Fibroblast of lung (primary cell): ENCODE results near the gene HSD17B13. TPM values are rescaled to one million over a fixed set of nuclear protein-coding genes. Genes with fewer than 3 reads are reported as not detected.
A peak's percentile ranks its signal among the peaks of the same experiment; 100 is the strongest.

Source experiments
- DNase-seq, 2 donors: peaks; one replicate each; pipeline versions ENCODE4 v3.0.0 to v3.0.0-alpha.2; 2010; ENCODE audit warnings: low read depth in 2 of 2
- H2AFZ ChIP-seq: 2 replicates; pipeline ENCODE4 v1.5.1; 2012; ENCODE audit warnings: low read length, control low read depth, inconsistent platforms
- H3K27ac ChIP-seq: 2 replicates; pipeline ENCODE4 v1.5.1; 2011; ENCODE audit warnings: low read length, control low read depth; ENCODE audit not compliant: insufficient read depth
- H3K27me3 ChIP-seq: 2 replicates; pipeline ENCODE4 v1.5.1; 2011; ENCODE audit warnings: mild to moderate bottlenecking, low read length; ENCODE audit not compliant: control insufficient read depth, insufficient read depth
- H3K36me3 ChIP-seq: 2 replicates; pipeline ENCODE4 v1.5.1; 2011; ENCODE audit warnings: low read length; ENCODE audit not compliant: control insufficient read depth, insufficient read depth
- H3K4me1 ChIP-seq: 2 replicates; pipeline ENCODE4 v1.5.1; 2011; ENCODE audit warnings: low read length; ENCODE audit not compliant: control insufficient read depth, insufficient read depth; ENCODE audit errors: extremely low read depth
- H3K4me2 ChIP-seq: 2 replicates; pipeline ENCODE4 v1.5.1; 2011; ENCODE audit warnings: low read length, control low read depth; ENCODE audit not compliant: insufficient read depth; ENCODE audit errors: extremely low read depth
- H3K4me3 ChIP-seq, 4 experiments: fragments of 200-600 bp in 1 of 4; sonication (generic) in 1 of 4; replicated peaks in 1 of 4; 2 replicates each; pipeline ENCODE4 v1.5.1; 2011 to 2016; ENCODE audit warnings: low read length in 4 of 4, low read depth in 3 of 4, mild to moderate bottlenecking in 3 of 4, control low read depth in 2 of 4, inconsistent platforms in 1 of 4, mixed read lengths in 1 of 4; ENCODE audit not compliant: insufficient read depth in 1 of 4; ENCODE audit errors: control extremely low read depth in 1 of 4
- H3K79me2 ChIP-seq: 2 replicates; pipeline ENCODE4 v1.5.1; 2012; ENCODE audit warnings: mild to moderate bottlenecking, low read length, inconsistent platforms; ENCODE audit not compliant: control insufficient read depth, insufficient read depth
- H3K9ac ChIP-seq: 2 replicates; pipeline ENCODE4 v1.5.1; 2011; ENCODE audit warnings: mild to moderate bottlenecking, low read length, control low read depth; ENCODE audit not compliant: insufficient read depth
- H3K9me3 ChIP-seq: 2 replicates; pipeline ENCODE4 v1.5.1; 2012; ENCODE audit warnings: low read depth, low read length; ENCODE audit not compliant: control insufficient read depth, insufficient read depth
- H4K20me1 ChIP-seq: 2 replicates; pipeline ENCODE4 v1.5.1; 2011; ENCODE audit warnings: low read length; ENCODE audit not compliant: control insufficient read depth, insufficient read depth; ENCODE audit errors: extremely low read depth
- CTCF ChIP-seq, 2 donors: IDR thresholded peaks in 1 of 2; conservative IDR thresholded peaks in 1 of 2; 1 replicate in 1 of 2; 2 replicates in 1 of 2; pipeline ENCODE4 v1.5.1; 2011 to 2012; ENCODE audit warnings: low read length in 2 of 2, control low read depth in 1 of 2, inconsistent platforms in 1 of 2, low read depth in 1 of 2, mild to moderate bottlenecking in 1 of 2
- EZH2 ChIP-seq: IDR thresholded peaks from 2 replicates; pipeline ENCODE4 v1.5.1; 2012; ENCODE audit warnings: low read length, control low read depth, mild to moderate bottlenecking; ENCODE audit errors: missing control alignments
- polyA plus RNA-seq, 2 donors: library from polyadenylated mRNA; depleted of rRNA in 1 of 2; stranded (reverse) in 1 of 2; unstranded in 1 of 2; fragments of >200 nt; gene quantifications; 2 replicates each; pipeline ENCODE4 v1.2.1, GENCODE V29; 2011 to 2012; ENCODE audit warnings: missing spikeins in 1 of 2
- total RNA-seq: library from RNA; depleted of rRNA; stranded (reverse); fragments of >200 nt; gene quantifications from 2 replicates; pipeline ENCODE4 v1.2.1, GENCODE V29; 2014

HSD17B13 gene
- total and polyA plus RNA-seq, 2 donors (not counting 1 experiment from before 2014, with no cell fraction given), result 0.11 to 0.17 TPM

- DNase-seq, result no peak
- Histone ChIP-seq H3K9me3 (no peaks in the 10 kb centered on the region), H3K4me1 (no peaks in the 10 kb centered on the region), H3K79me2 (no peaks in the 10 kb centered on the region), H3K36me3 (no peaks in the 10 kb centered on the region), H3K27me3 (peaks cover under 1% of the 10 kb centered on the region), H3K27ac (no peak overlapping the region), H3K9ac (no peak overlapping the region), H4K20me1 (no peaks in the 10 kb centered on the region), H3K4me2 (no peak overlapping the region), H2AFZ (no peak overlapping the region), H3K4me3 (no peak overlapping the region)
- TF ChIP-seq CTCF (conservative IDR thresholded peaks at IDR 0.05 in 1 of 2, IDR thresholded peaks at IDR 0.05 in 1 of 2; ENCODE audit: low read depth in 1 of 2, low read length in 2 of 2) (no peak), EZH2 (no peak)
Measured at GRCh38 chr4:87274327-87274726, 48.4 kb downstream of the HSD17B13 start.

DNA sequence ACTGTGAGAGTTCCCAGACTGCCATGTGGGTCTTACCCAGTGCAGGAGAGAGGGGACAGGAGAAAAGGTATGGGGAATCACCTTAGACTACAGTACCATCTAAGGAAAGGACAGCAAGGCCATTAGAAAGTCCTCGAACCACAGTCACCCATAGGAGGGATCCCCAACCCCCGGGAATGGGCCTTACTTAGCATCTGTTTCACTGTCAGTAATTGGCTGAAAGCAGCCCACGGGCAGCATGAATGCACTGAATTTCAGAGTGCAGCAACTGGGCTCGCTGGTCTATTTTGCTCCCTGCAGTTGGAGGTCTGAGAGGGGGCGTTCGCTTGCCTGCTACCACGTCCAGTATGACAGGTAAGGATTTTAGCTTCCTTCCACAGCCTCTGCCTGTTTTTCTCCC is 51.9 kb downstream of the HSD17B13 start:
- H3K9me3 ChIP-seq, result no peaks in the 10 kb centered on the region
- H3K27ac ChIP-seq, result no peak overlapping the region
- no peaks in the 10 kb centered on the region for H3K27me3 ChIP-seq
- DNase-seq, result no peak
- no peaks in the 10 kb centered on the region for H3K36me3 ChIP-seq
- TF ChIP-seq CTCF (conservative IDR thresholded peaks at IDR 0.05 in 1 of 2, IDR thresholded peaks at IDR 0.05 in 1 of 2; ENCODE audit: low read depth in 1 of 2, low read length in 2 of 2) (no peak), EZH2 (no peak)
- no peak overlapping the region for H3K9ac ChIP-seq
- no peak overlapping the region for H3K4me3 ChIP-seq
- no peak overlapping the region for H3K4me2 ChIP-seq
- no peaks in the 10 kb centered on the region for H3K4me1 ChIP-seq
- H2AFZ ChIP-seq, result no peak overlapping the region
- no peaks in the 10 kb centered on the region for H3K79me2 ChIP-seq
- H4K20me1 ChIP-seq, result no peaks in the 10 kb centered on the region

DNA sequence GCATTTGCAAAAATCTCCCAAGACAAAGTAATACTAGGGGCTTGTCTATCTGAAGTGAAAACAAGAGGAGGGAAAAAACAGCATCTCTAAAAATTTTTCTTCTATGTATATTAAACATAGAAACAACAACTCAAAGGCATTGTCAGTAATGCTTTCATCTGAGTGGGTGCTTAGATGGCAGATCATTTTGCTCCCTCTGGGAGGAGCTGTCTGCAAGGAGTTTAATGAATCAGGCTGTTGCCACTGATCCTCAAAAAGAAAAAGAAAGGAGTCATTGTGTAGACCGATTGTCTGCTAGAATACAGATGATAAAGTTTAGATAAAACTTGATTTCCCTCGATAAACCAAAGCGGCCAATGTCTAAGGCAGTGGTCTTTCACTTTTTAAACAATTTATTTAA is 52.5 kb downstream of the HSD17B13 start:
- no peaks in the 10 kb centered on the region for H3K4me1 ChIP-seq
- H3K27ac ChIP-seq, result no peak overlapping the region
- no peaks in the 10 kb centered on the region for H3K36me3 ChIP-seq
- no peaks in the 10 kb centered on the region for H3K79me2 ChIP-seq
- H3K4me2 ChIP-seq, result no peak overlapping the region
- H3K9ac ChIP-seq, result no peak overlapping the region
- no peak overlapping the region for H2AFZ ChIP-seq
- H3K4me3 ChIP-seq, result no peak overlapping the region
- no peaks in the 10 kb centered on the region for H3K27me3 ChIP-seq
- TF ChIP-seq CTCF (conservative IDR thresholded peaks at IDR 0.05 in 1 of 2, IDR thresholded peaks at IDR 0.05 in 1 of 2; ENCODE audit: low read depth in 1 of 2, low read length in 2 of 2) (peak; percentile 57 to 77), EZH2 (no peak)
- H3K9me3 ChIP-seq, result no peaks in the 10 kb centered on the region
- DNase-seq, result peak; percentile 41 to 70
- H4K20me1 ChIP-seq, result no peaks in the 10 kb centered on the region
